ENCODE results near the gene MASTL. TPM values are rescaled to one million over a fixed set of nuclear protein-coding genes. Genes with fewer than 3 reads are reported as not detected.

Gene MASTL
- total RNA-seq, 1 donor from 2014 or later: 15.0 TPM

DNA sequence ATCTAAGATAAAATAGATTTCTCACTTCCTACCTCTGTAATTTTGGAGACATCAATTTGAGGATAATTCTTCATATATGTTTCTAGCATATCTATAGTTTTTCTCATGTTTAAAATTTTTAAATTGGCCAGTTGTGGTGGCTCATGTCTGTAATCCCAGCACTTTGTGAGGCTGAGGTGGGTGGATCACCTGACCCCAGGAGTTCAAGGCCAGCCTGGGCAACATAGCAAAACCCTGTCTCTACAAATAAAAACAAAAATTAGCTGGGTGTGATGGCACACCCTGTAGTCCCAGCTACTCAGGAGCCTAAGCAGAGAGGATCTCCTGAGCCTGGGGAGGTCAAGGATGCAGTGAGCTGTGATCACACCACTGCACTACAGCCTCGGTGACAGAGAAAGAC is 80.6 kb downstream of the MASTL start:
- TF ChIP-seq, protein P1, sequence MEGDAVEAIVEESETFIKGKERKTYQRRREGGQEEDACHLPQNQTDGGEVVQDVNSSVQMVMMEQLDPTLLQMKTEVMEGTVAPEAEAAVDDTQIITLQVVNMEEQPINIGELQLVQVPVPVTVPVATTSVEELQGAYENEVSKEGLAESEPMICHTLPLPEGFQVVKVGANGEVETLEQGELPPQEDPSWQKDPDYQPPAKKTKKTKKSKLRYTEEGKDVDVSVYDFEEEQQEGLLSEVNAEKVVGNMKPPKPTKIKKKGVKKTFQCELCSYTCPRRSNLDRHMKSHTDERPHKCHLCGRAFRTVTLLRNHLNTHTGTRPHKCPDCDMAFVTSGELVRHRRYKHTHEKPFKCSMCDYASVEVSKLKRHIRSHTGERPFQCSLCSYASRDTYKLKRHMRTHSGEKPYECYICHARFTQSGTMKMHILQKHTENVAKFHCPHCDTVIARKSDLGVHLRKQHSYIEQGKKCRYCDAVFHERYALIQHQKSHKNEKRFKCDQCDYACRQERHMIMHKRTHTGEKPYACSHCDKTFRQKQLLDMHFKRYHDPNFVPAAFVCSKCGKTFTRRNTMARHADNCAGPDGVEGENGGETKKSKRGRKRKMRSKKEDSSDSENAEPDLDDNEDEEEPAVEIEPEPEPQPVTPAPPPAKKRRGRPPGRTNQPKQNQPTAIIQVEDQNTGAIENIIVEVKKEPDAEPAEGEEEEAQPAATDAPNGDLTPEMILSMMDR (IDR thresholded peaks at IDR 0.05; ENCODE audit: unreplicated experiment): no peak
- H3K27me3 Mint-ChIP-seq: no peaks in the 10 kb centered on the region
- no peaks in the 10 kb centered on the region for H3K9me3 Mint-ChIP-seq (ENCODE audit: low read depth)
- H3K4me3 Mint-ChIP-seq (ENCODE audit: low read depth): no peak overlapping the region
- peaks cover 3% of the 10 kb centered on the region for H3K4me1 Mint-ChIP-seq (ENCODE audit: low read depth)
- H3K27ac Mint-ChIP-seq: no peak overlapping the region
- H3K36me3 Mint-ChIP-seq (ENCODE audit: insufficient read depth): peaks cover 6% of the 10 kb centered on the region
- DNase-seq (ENCODE audit: low spot score, unreplicated experiment): no peak

Other genes with a start within 250 kb of the MASTL start
- gene ANKRD26, start 54.9 kb upstream of the MASTL start, total RNA-seq: 18.2 and 23.0 TPM in 2 replicates
- gene YME1L1, start 968 bp upstream of the MASTL start, total RNA-seq: 108 and 111 TPM in 2 replicates
- gene ACBD5, start 85.4 kb downstream of the MASTL start, total RNA-seq: 19.7 and 21.3 TPM in 2 replicates

Measured in progenitor cell of endocrine pancreas (in vitro differentiated cells).